GM19452 (cell line): Measurements from ENCODE around the gene BTG4.

Source experiments
- ATAC-seq: cut with Tn5 transposase; IDR thresholded peaks from one replicate; pipeline ENCODE4 v1.9.1; 2021; ENCODE audit not compliant: unreplicated experiment

Gene BTG4

GRCh38 chr11:111500481-111500880 is 11.7 kb downstream of the BTG4 start:
- ATAC-seq = no peak

- ATAC-seq = no peak
These were observed 12.7 kb downstream of the BTG4 start for GRCh38 chr11:111499483-111499882.

- ATAC-seq = no peak
These were observed 18.1 kb downstream of the BTG4 start for GRCh38 chr11:111494040-111494439.

GRCh38 chr11:111490496-111490895 is 21.7 kb downstream of the BTG4 start:
- no peak for ATAC-seq

GRCh38 chr11:111483431-111483830 is 28.8 kb downstream of the BTG4 start:
- ATAC-seq = no peak

- ATAC-seq = no peak
These were observed 32.5 kb downstream of the BTG4 start for GRCh38 chr11:111479666-111480065.

- no peak for ATAC-seq
These were observed 34.3 kb downstream of the BTG4 start for GRCh38 chr11:111477898-111478297.

GRCh38 chr11:111476956-111477355 is 35.2 kb downstream of the BTG4 start:
- ATAC-seq = no peak

GRCh38 chr11:111476366-111476765 is 35.8 kb downstream of the BTG4 start:
- ATAC-seq = no peak

- no peak for ATAC-seq
These were observed 37.8 kb downstream of the BTG4 start for GRCh38 chr11:111474432-111474831.

- no peak for ATAC-seq
These were observed 40.0 kb downstream of the BTG4 start for GRCh38 chr11:111472228-111472627.

- no peak for ATAC-seq
These were observed 43.0 kb downstream of the BTG4 start for GRCh38 chr11:111469200-111469599.

- no peak for ATAC-seq
These were observed 45.6 kb downstream of the BTG4 start for GRCh38 chr11:111466615-111467014.

GRCh38 chr11:111465400-111465799 is 46.8 kb downstream of the BTG4 start:
- no peak for ATAC-seq

GRCh38 chr11:111463276-111463675 is 48.9 kb downstream of the BTG4 start:
- no peak for ATAC-seq

GRCh38 chr11:111462329-111462728 is 49.9 kb downstream of the BTG4 start:
- ATAC-seq = no peak

GRCh38 chr11:111461460-111462235 is 50.5 kb downstream of the BTG4 start:
- no peak for ATAC-seq

- ATAC-seq = no peak
These were observed 51.3 kb downstream of the BTG4 start for GRCh38 chr11:111460856-111461255.

GRCh38 chr11:111460340-111460739 is 51.8 kb downstream of the BTG4 start:
- no peak for ATAC-seq

GRCh38 chr11:111459506-111460270 is 52.5 kb downstream of the BTG4 start:
- no peak for ATAC-seq

GRCh38 chr11:111457731-111458368 is 54.3 kb downstream of the BTG4 start:
- ATAC-seq = no peak
